Measurements from ENCODE around the gene CAMSAP2.

- no peak for TF ChIP-seq CTCF (IDR thresholded peaks at IDR 0.05; ENCODE audit: low read length)
- TF ChIP-seq EZH2 (IDR thresholded peaks at IDR 0.05; ENCODE audit: borderline replicate concordance, low read length): no peak
Measured at GRCh38 chr1:200714504-200715187, 24.0 kb upstream of the CAMSAP2 start.
